ENCODE measurements around the gene ACE2. TPM values are rescaled to one million over a fixed set of nuclear protein-coding genes. Genes with fewer than 3 reads are reported as not detected.

ACE2 gene
- total RNA-seq, 1 donor from 2014 or later, result 0.67 TPM

DNA sequence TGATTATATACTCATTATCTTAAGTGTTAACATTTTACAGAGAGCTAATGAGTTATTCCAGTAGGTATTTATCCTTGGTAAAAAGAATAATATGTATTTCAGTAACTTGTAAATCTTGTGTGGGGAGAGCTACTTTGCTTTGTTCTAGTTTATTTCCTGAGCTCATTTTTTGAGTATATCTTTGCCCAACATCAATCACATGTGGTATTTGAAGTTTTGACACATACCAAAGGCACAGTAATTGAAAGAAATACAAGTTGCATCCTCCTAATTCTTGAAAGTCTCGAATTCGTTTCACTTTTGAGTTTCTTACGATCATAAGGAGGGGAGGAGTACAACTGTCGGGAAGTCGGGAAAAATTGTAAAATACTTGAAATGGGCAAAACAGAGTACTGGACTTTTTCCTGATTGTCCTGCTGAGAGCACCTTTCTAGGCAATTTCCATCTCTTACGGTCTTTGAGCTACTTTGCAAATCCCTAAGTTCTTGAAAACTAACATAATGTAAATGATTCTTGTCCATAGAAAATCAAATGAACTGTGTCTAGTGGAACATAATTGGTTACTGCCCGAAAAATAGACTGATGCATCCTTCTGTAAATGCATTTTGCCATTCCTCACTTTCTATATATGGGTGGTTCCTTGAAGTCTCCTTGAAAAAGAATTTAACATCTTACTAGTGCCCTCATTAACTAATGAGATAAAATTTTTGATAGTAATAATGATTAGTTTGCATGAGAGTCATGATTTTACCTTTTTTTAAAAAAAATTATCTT, 43.2 kb upstream of the ACE2 start:
- DNase-seq (ENCODE audit: low spot score, unreplicated experiment), result no peak
- Mint-ChIP-seq H3K27me3 (no peaks in the 10 kb centered on the region), H3K36me3 (ENCODE audit: insufficient read depth) (no peaks in the 10 kb centered on the region), H3K27ac (no peak overlapping the region), H3K9me3 (ENCODE audit: low read depth) (no peaks in the 10 kb centered on the region), H3K4me3 (ENCODE audit: low read depth) (no peak overlapping the region), H3K4me1 (ENCODE audit: low read depth) (peaks cover 3% of the 10 kb centered on the region)
- TF ChIP-seq, protein P1, sequence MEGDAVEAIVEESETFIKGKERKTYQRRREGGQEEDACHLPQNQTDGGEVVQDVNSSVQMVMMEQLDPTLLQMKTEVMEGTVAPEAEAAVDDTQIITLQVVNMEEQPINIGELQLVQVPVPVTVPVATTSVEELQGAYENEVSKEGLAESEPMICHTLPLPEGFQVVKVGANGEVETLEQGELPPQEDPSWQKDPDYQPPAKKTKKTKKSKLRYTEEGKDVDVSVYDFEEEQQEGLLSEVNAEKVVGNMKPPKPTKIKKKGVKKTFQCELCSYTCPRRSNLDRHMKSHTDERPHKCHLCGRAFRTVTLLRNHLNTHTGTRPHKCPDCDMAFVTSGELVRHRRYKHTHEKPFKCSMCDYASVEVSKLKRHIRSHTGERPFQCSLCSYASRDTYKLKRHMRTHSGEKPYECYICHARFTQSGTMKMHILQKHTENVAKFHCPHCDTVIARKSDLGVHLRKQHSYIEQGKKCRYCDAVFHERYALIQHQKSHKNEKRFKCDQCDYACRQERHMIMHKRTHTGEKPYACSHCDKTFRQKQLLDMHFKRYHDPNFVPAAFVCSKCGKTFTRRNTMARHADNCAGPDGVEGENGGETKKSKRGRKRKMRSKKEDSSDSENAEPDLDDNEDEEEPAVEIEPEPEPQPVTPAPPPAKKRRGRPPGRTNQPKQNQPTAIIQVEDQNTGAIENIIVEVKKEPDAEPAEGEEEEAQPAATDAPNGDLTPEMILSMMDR (IDR thresholded peaks at IDR 0.05; ENCODE audit: unreplicated experiment), result no peak

DNA sequence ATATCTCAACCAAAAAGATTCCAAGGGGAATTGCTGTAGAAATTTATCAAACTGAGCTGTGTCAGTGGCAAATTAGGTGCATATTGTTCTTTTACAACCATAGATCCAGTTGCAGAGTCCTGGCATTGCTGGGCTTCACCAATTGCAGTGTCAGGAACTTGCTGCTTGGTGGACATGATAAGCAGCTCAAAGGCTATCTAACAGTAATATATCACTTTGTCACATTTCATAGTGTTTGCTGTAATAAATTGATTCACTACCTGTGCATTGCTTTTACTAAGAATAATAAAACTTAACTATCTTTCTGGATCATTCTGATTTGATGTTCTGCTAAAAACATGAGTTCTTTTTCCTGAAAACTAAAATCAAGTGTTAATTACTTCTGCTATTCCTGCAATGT, 30.9 kb upstream of the ACE2 start:
- H3K4me1 Mint-ChIP-seq (ENCODE audit: low read depth), result peaks cover 3% of the 10 kb centered on the region
- H3K27me3 Mint-ChIP-seq, result no peaks in the 10 kb centered on the region
- no peaks in the 10 kb centered on the region for H3K36me3 Mint-ChIP-seq (ENCODE audit: insufficient read depth)
- H3K9me3 Mint-ChIP-seq (ENCODE audit: low read depth), result no peaks in the 10 kb centered on the region
- no peak for DNase-seq (ENCODE audit: low spot score, unreplicated experiment)
- H3K27ac Mint-ChIP-seq, result no peak overlapping the region
- no peak overlapping the region for H3K4me3 Mint-ChIP-seq (ENCODE audit: low read depth)
- TF ChIP-seq, protein P1 (IDR thresholded peaks at IDR 0.05; ENCODE audit: unreplicated experiment), result no peak

DNA sequence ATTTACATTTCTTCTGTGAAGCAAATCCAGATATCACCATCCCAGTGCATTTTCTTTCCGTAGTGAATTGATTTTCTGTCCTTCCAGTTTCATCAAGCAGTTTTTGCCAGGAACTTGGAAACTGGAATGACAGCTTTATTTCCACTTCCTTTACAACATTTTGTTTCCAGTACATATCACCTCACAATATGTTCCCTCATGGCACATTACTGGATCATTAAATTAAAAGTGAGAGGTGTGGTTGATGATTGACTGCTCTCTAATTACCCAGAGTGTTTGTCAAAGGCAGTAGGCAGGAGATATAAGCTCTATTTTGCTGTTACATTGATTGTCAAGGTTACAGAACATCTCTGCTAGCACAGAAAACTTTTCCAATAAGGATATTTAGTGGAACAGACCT, 22.3 kb upstream of the ACE2 start:
- TF ChIP-seq, protein P1 (IDR thresholded peaks at IDR 0.05; ENCODE audit: unreplicated experiment), result no peak

DNA sequence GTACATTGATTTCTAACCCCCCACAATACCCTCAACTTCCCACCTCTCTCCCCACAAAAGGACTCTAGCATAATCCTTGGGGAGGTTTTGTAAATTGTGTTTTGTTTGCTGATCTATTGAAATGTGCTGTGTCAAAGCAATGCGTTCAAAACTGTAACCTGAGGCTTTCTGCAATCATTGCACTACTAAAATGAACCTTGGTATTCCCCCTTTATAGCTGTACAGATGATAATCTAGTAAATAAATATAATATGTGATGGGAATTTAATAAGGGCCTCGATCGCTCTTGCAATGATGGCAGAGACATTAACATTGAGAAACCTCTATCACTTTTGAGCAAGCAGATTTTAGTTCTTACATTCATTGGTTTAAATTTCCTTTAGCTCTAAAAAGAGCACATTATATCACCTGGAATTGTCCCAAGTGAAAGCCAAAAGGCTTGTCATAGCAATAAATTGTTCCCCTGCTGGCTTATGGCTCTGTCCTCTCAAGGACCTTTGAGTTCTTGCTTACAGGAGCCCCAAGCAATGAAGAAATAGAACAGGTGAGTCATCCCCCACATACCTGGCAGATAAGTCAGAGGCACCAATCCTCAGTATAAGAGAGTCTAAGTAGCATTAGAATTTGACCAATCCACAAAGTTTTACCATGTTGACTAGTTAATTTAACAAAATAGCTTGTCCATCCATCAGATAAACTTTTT, 18.4 kb upstream of the ACE2 start:
- TF ChIP-seq, protein P1 (IDR thresholded peaks at IDR 0.05; ENCODE audit: unreplicated experiment), result no peak
- H3K27me3 Mint-ChIP-seq, result no peaks in the 10 kb centered on the region
- peaks cover 18% of the 10 kb centered on the region for H3K4me1 Mint-ChIP-seq (ENCODE audit: low read depth)
- no peaks in the 10 kb centered on the region for H3K9me3 Mint-ChIP-seq (ENCODE audit: low read depth)
- no peak overlapping the region for H3K27ac Mint-ChIP-seq
- H3K36me3 Mint-ChIP-seq (ENCODE audit: insufficient read depth), result no peaks in the 10 kb centered on the region
- no peak for DNase-seq (ENCODE audit: low spot score, unreplicated experiment)
- no peak overlapping the region for H3K4me3 Mint-ChIP-seq (ENCODE audit: low read depth)

More for the DNA sequence above, 22.3 kb upstream of the ACE2 start:
- Mint-ChIP-seq H3K4me1 (ENCODE audit: low read depth) (peaks cover 14% of the 10 kb centered on the region), H3K27me3 (no peaks in the 10 kb centered on the region), H3K9me3 (ENCODE audit: low read depth) (peaks cover 3% of the 10 kb centered on the region), H3K36me3 (ENCODE audit: insufficient read depth) (no peaks in the 10 kb centered on the region), H3K27ac (no peak overlapping the region), H3K4me3 (ENCODE audit: low read depth) (no peak overlapping the region)
- DNase-seq (ENCODE audit: low spot score, unreplicated experiment), result no peak

DNA sequence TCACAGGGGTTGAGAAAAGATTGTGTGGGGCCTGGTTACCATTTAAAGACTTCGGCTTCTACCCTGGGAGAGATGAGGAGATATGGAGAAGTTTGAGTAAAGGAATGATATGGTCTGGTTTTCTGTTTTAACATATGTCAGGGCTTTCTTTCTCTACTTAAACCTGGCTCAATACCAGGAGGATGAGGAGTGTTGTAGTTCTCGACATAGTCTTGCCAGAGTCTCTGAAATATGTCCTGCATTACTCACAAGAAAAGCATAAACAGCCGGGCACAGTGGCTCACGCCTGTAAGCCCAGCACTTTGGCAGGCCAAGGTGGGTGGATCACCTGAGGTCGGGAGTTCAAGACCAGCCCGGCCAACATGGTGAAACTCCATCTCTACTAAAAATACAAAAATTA, 16.4 kb upstream of the ACE2 start:
- H3K4me3 Mint-ChIP-seq (ENCODE audit: low read depth), result no peak overlapping the region
- TF ChIP-seq, protein P1 (IDR thresholded peaks at IDR 0.05; ENCODE audit: unreplicated experiment), result no peak
- no peak for DNase-seq (ENCODE audit: low spot score, unreplicated experiment)
- H3K4me1 Mint-ChIP-seq (ENCODE audit: low read depth), result peaks cover 8% of the 10 kb centered on the region
- no peaks in the 10 kb centered on the region for H3K36me3 Mint-ChIP-seq (ENCODE audit: insufficient read depth)
- no peaks in the 10 kb centered on the region for H3K9me3 Mint-ChIP-seq (ENCODE audit: low read depth)
- H3K27ac Mint-ChIP-seq, result no peak overlapping the region
- no peaks in the 10 kb centered on the region for H3K27me3 Mint-ChIP-seq

All from progenitor cell of endocrine pancreas (in vitro differentiated cells).